Measurements from ENCODE around the gene NAALADL1. TPM values are rescaled to one million over a fixed set of nuclear protein-coding genes. Genes with fewer than 3 reads are reported as not detected.

The NAALADL1 gene
- total RNA-seq, 1 donor from 2014 or later, result 14.7 TPM

DNA sequence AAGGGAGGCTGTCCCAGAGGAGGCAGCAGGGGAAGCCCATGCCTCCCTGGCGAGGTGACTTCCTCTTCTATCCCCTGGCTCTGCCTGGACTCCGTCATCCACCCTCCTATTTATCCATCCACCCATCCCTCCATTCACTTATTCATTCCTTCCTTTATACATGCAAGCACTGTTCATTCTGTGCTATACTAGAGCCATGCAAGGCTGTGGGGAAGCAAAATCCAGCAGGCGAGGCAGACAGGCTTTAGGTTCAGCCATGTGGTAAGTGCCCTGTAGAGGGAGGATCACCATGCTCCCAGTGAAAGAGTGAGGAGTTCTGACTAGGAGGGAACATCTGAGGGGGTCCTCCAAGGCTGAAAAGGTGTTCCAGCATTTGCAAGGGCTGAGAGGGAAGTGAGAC lies 1.2 kb upstream of the NAALADL1 start:
- ATAC-seq (no peak), DNase-seq (ENCODE audit: low spot score) (no peak)
- intact Hi-C loops (cut with DNase I), result no loop called here

DNA sequence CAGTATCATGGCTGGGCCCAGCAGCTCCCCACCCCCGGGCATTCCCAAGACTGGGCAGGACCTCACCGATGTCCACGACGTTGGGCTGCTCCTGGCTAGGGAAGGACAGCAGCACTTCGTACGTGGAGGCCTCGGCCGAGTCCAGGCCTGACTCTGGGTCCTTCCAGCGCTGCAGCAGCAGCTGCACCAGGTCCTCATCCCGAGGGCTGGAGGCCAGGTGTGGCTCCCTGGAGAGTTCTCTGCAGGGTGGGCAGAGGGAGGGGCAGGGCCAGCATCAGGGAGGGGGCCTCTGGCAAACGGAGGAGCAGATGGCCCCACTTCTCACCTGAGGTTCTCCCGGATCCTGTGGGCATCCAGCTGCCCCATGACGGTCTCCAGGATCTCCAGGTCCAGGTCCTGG lies 341 bp downstream of the NAALADL1 start:
- DNase-seq (ENCODE audit: low spot score), result no peak
- intact Hi-C loops (cut with DNase I), result no loop called here
- no peak for ATAC-seq

DNA sequence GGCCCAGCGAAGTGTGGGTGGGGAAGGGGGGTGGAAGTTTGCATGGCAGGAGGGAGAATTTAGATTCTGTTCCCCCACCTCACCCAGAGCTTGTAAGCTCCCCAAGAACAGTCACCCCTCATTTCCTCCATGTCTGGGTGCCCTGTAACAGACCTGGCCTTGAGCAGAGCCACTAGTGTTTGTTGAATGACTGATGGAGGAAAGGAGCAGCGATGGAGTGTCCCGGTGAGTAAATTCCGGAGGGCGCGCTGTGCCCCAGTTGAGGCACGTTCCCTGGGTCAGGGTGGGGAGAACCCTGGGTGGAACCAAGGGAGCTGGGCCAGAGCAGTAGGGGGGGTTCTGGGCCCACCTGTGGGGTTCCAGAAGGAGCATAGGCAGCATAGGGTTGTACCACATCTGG lies 827 bp downstream of the NAALADL1 start:
- DNase-seq (ENCODE audit: low spot score) (no peak), ATAC-seq (no peak)
- intact Hi-C loops (cut with DNase I), result no loop called here

GRCh38 chr11:65056999-65057398 lies 1.4 kb downstream of the NAALADL1 start:
- intact Hi-C loops (cut with DNase I), result no loop called here
- DNase-seq (ENCODE audit: low spot score), result no peak
- ATAC-seq, result no peak

- DNase-seq (ENCODE audit: low spot score) (no peak), ATAC-seq (no peak)
- intact Hi-C loops (cut with DNase I), result no loop called here
Measured at GRCh38 chr11:65055538-65055937, 2.8 kb downstream of the NAALADL1 start.

- intact Hi-C loops (cut with DNase I), result no loop called here
- DNase-seq (ENCODE audit: low spot score), result no peak
- ATAC-seq, result no peak
Measured at GRCh38 chr11:65053827-65054508, 4.4 kb downstream of the NAALADL1 start.

DNA sequence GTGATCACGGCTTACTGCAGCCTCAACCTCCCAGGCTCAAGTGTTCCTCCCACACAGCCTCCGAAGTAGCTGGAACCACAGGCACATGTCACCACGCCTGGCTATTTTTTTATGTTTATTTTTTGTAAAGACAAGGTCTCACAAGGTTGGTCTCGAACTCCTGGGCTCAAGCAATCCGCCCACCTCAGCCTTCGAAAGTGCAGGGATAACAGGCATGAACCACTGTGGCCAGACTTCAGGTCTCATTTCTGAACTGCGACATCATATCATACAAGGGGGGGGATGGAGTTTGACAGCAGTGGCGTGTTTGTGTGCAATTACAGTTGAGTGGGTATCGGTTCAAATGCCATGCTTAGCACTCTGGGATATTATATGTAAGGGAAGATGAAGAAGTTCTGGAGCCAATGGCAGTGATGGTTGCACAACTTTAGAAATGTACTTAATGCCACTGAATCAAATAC lies 6.9 kb downstream of the NAALADL1 start:
- intact Hi-C loops (cut with DNase I), result no loop called here
- DNase-seq (ENCODE audit: low spot score) (no peak), ATAC-seq (no peak)

DNA sequence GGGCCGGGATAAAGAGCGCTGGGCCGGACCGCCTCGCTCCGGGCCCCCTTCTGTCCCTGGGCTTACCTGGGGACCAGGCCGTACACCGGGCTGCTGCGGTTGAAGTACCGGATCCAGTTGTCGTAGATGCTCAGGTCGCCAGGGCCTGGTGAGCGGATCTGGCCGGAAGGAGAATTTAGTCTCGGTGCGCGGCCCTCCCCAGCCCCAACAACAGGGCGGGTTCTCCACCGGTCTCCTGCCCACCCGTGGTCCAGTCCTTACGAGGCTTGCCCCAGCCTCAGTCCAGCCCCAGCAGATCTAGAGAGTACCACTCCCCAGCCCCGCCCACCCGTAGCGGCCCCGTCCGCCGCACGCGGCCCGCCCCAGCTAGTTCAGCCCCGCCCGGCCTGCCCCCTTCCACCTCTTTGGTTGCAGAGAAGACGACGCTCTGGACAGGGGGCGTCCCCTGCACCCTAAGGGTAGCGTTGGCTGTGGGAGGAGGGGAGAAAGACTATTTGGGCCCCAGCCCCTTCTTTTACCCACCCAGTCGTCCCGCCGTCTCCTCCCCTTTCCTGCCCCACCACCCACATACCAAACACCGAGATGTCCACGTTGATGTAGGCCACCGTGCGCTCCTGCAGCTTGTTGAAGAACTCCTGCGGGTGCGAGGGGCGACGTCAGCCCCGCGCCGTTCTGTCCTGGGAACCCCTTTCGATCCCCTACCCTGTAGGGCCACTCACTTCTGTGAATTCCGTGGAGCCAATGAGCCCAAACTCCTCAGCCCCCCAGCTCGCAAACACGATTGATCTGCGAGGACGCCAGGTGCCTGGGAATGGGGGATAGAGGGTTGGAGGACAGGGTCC lies 10.6 kb downstream of the NAALADL1 start:
- ATAC-seq (peak; percentile 61), DNase-seq (ENCODE audit: low spot score) (peak; percentile 71)
- intact Hi-C loops (cut with DNase I), result no loop called here

DNA sequence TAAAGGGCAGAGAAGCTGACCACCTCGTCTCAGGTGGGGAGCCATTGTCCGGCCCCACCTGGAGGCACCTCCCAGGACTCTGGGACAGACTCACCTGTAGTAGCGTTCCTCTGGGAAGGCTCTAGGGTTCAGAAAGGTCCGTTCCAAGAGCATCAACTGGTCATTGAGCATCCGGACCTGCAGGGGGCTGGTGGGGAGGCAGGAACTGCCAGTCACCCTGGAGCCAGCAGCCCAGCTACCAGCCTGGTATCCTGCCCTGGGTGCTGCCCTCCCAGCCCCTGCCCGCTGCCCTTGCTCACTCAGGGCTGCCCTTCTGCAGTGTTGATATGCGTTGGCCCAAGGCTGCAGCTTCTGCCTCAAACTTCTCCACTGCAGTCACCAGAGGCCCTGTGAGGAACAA lies 12.6 kb downstream of the NAALADL1 start:
- DNase-seq (ENCODE audit: low spot score) (no peak), ATAC-seq (no peak)
- intact Hi-C loops (cut with DNase I), result no loop called here

DNA sequence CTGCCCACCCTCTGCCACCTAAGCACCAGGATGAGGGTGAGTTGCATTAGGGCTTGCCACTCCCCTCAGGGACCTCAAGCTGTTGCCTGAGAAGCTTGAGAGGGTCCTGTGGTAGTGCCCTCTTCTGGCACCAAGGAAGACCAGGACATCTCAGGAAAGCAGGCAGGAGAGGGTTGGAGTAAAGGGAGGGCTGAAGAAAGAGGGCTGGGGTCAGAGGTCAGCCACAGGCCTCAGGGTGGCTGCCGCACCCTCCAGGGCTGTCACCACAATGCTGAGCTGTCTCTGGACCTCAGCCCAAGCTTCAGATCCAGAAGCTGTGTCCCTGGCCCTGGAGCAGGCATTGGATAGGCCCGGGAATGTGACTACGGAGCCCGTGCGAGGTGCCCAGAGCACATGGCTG lies 13.3 kb downstream of the NAALADL1 start:
- intact Hi-C loops (cut with DNase I), result no loop called here
- ATAC-seq (no peak), DNase-seq (ENCODE audit: low spot score) (no peak)

DNA sequence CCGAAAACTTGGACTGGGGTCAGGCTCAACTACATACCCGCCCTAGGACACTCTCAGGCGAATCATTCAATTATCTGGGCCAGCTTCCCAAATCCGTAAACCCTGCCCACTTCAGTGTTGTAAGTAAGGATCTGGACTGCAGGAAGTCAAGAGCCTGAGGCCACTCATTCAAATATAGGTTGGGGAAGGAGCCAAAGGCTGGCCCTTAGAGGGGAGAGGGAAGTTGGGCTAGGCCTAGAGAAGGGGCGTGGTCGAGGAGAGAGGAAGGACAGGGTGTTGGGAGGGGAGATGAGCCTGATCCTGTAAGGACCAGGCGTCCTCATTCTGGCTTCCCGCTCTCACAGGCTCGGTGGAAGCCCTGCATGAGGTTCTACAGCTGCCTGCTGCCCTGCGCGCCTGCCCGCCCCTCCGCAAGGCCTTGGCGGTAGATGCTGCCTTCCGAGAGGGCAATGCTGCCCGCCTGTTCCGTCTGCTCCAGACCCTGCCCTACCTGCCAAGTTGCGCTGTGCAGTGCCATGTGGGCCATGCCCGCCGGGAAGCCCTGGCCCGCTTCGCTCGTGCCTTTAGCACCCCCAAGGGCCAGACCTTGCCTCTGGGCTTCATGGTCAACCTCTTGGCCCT lies 14.4 kb downstream of the NAALADL1 start:
- ATAC-seq (no peak), DNase-seq (ENCODE audit: low spot score) (no peak)
- intact Hi-C loops (cut with DNase I), result no loop called here

DNA sequence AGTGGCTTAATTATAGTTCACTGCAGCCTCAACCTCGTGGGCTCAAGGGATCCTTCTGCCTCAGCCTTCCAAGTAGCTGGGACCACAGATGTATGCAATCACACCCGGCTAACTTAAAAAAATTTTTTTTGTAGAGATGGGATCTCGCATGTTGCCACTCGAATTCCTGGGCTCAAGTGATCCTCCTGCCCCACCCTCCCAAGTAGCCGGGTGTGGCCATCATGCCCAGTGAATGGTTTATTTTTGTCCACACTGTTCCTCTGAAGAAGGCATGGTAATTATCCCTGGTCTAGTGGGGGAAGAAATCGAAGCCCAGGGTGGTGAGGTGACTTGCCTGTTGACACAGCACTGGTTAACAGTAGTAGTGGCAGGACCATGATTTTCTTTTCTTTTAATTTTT lies 15.5 kb downstream of the NAALADL1 start:
- ATAC-seq (no peak), DNase-seq (ENCODE audit: low spot score) (no peak)
- intact Hi-C loops (cut with DNase I), result no loop called here

GRCh38 chr11:65040847-65041622 lies 17.3 kb downstream of the NAALADL1 start, which contains the start of gene SAC3D1:
TSS of gene SAC3D1 (plus strand) at chr11:65041210. CDS start at chr11:65041293, 83 bp downstream.
- peak; percentile 92 for DNase-seq (ENCODE audit: low spot score)
- intact Hi-C loops (cut with DNase I), result no loop called here
- ATAC-seq, result peak; percentile 97

GRCh38 chr11:65040520-65040846 lies 17.9 kb downstream of the NAALADL1 start:
- intact Hi-C loops (cut with DNase I), result no loop called here
- no peak for ATAC-seq

DNA sequence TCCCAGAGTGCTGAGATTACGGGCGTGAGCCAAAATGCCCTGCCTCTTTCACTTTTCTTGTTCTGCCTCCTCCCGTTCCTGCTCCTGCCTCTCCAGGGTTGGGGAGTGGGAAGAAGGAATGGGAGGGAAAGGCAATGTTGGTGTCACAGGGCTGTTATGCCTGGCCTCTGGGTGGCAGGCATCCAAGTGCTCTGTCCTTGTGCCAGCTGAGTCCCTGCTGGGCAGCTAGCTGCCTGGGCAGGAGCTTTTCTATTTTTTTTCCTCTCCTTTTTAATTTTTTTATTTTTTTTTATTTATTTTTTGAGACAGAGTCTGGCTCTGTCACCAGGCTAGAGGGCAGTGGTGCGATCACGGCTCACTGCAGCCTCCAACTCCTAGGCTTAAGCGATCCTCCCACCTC lies 21.4 kb downstream of the NAALADL1 start:
- no peak for ATAC-seq
- peak; percentile 82 for DNase-seq (ENCODE audit: low spot score)
- intact Hi-C loops (cut with DNase I), result no loop called here

More at GRCh38 chr11:65040520-65040846, 17.9 kb downstream of the NAALADL1 start:
- DNase-seq (ENCODE audit: low spot score), result no peak

GRCh38 chr11:65035579-65035978 lies 22.8 kb downstream of the NAALADL1 start:
- intact Hi-C loops (cut with DNase I), result no loop called here
- ATAC-seq, result no peak
- no peak for DNase-seq (ENCODE audit: low spot score)

DNA sequence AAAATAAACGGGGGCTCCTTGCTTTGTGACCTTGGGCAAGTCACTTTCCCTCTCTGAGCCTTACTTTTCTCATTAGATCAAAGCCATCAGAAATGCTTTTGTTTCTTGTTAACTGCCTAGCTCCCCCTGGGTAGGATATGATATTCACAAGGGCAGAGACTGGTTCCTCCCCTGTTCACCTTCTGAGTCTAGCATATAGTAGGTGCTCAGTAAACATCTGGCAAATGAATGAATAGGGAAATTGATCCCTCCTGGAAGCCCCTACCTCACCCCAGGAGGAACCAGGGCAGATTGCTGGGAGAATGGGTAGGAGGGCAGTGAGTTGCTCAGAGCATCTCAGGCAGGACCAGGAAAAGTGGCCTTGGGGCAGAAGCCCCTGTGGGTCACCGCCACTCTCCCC lies 23.9 kb downstream of the NAALADL1 start:
- DNase-seq (ENCODE audit: low spot score) (no peak), ATAC-seq (no peak)
- intact Hi-C loops (cut with DNase I), result no loop called here

DNA sequence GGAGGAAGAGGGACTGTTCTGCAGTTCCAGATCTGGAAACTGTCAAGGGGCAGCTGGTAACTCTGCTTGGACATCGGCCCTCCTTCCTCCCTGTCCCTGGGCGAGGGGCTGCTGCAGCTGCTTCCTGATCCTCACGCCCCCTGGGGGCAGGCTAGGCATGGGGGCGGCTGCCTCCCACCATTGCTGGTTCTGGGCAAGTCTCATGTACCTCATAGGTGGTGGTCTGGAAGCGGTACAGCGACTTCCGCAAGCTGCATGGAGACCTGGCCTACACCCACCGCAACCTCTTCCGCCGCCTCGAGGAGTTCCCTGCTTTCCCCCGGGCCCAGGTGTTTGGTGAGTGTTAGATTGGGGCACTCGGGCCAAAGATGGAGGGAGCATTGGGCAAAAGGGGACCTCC lies 26.1 kb downstream of the NAALADL1 start:
- intact Hi-C loops (cut with DNase I), result no loop called here
- ATAC-seq, result no peak
- DNase-seq (ENCODE audit: low spot score), result no peak

Data from sciatic nerve (tissue), 2 donors.